ENCODE measurements around the gene ZBTB7C. TPM values are rescaled to one million over a fixed set of nuclear protein-coding genes. Genes with fewer than 3 reads are reported as not detected.

ZBTB7C gene
- total RNA-seq, 1 experiment from 2014 or later = 0.84 TPM

- in situ Hi-C loops (cut with HindIII; ENCODE audit: low pct_unique_long_range_greater_than_20kb, low sequenced_read_pairs) = no loop called here
- no peak for DNase-seq (ENCODE audit: low read depth)
Observed at GRCh38 chr18:48318436-48318835, 90.7 kb downstream of the ZBTB7C start.

GRCh38 chr18:48317781-48318381 is 91.3 kb downstream of the ZBTB7C start:
- in situ Hi-C loops (cut with HindIII; ENCODE audit: low pct_unique_long_range_greater_than_20kb, low sequenced_read_pairs) = no loop called here
- DNase-seq (ENCODE audit: low read depth) = no peak

GRCh38 chr18:48316177-48316576 is 93.0 kb downstream of the ZBTB7C start:
- in situ Hi-C loops (cut with HindIII; ENCODE audit: low pct_unique_long_range_greater_than_20kb, low sequenced_read_pairs) = no loop called here
- DNase-seq (ENCODE audit: low read depth) = no peak

GRCh38 chr18:48314690-48315089 is 94.5 kb downstream of the ZBTB7C start:
- in situ Hi-C loops (cut with HindIII; ENCODE audit: low pct_unique_long_range_greater_than_20kb, low sequenced_read_pairs) = no loop called here
- DNase-seq (ENCODE audit: low read depth) = no peak

GRCh38 chr18:48313792-48314191 is 95.4 kb downstream of the ZBTB7C start:
- in situ Hi-C loops (cut with HindIII; ENCODE audit: low pct_unique_long_range_greater_than_20kb, low sequenced_read_pairs) = no loop called here
- no peak for DNase-seq (ENCODE audit: low read depth)

- no peak for DNase-seq (ENCODE audit: low read depth)
- in situ Hi-C loops (cut with HindIII; ENCODE audit: low pct_unique_long_range_greater_than_20kb, low sequenced_read_pairs) = no loop called here
Observed at GRCh38 chr18:48312066-48312465, 97.1 kb downstream of the ZBTB7C start.

- in situ Hi-C loops (cut with HindIII; ENCODE audit: low pct_unique_long_range_greater_than_20kb, low sequenced_read_pairs) = no loop called here
- no peak for DNase-seq (ENCODE audit: low read depth)
Observed at GRCh38 chr18:48310999-48311398, 98.2 kb downstream of the ZBTB7C start.

GRCh38 chr18:48310353-48310752 is 98.8 kb downstream of the ZBTB7C start:
- in situ Hi-C loops (cut with HindIII; ENCODE audit: low pct_unique_long_range_greater_than_20kb, low sequenced_read_pairs) = no loop called here
- no peak for DNase-seq (ENCODE audit: low read depth)

GRCh38 chr18:48308755-48309575 is 100.2 kb downstream of the ZBTB7C start:
- DNase-seq (ENCODE audit: low read depth) = no peak
- in situ Hi-C loops (cut with HindIII; ENCODE audit: low pct_unique_long_range_greater_than_20kb, low sequenced_read_pairs) = no loop called here

GRCh38 chr18:48308027-48308635 is 101.1 kb downstream of the ZBTB7C start:
- DNase-seq (ENCODE audit: low read depth) = no peak
- in situ Hi-C loops (cut with HindIII; ENCODE audit: low pct_unique_long_range_greater_than_20kb, low sequenced_read_pairs) = no loop called here

- in situ Hi-C loops (cut with HindIII; ENCODE audit: low pct_unique_long_range_greater_than_20kb, low sequenced_read_pairs) = no loop called here
- no peak for DNase-seq (ENCODE audit: low read depth)
Observed at GRCh38 chr18:48306838-48307237, 102.3 kb downstream of the ZBTB7C start.

GRCh38 chr18:48304906-48305693 is 104.1 kb downstream of the ZBTB7C start:
- in situ Hi-C loops (cut with HindIII; ENCODE audit: low pct_unique_long_range_greater_than_20kb, low sequenced_read_pairs) = no loop called here

GRCh38 chr18:48303883-48304282 is 105.3 kb downstream of the ZBTB7C start:
- in situ Hi-C loops (cut with HindIII; ENCODE audit: low pct_unique_long_range_greater_than_20kb, low sequenced_read_pairs) = no loop called here
- no peak for DNase-seq (ENCODE audit: low read depth)

More at GRCh38 chr18:48304906-48305693, 104.1 kb downstream of the ZBTB7C start:
- DNase-seq (ENCODE audit: low read depth) = no peak

GRCh38 chr18:48302736-48303135 is 106.4 kb downstream of the ZBTB7C start:
- DNase-seq (ENCODE audit: low read depth) = no peak
- in situ Hi-C loops (cut with HindIII; ENCODE audit: low pct_unique_long_range_greater_than_20kb, low sequenced_read_pairs) = no loop called here

GRCh38 chr18:48300463-48300961 is 108.7 kb downstream of the ZBTB7C start:
- DNase-seq (ENCODE audit: low read depth) = peak; percentile 4
- in situ Hi-C loops (cut with HindIII; ENCODE audit: low pct_unique_long_range_greater_than_20kb, low sequenced_read_pairs) = no loop called here

GRCh38 chr18:48297139-48297538 is 112.0 kb downstream of the ZBTB7C start:
- no peak for DNase-seq (ENCODE audit: low read depth)
- in situ Hi-C loops (cut with HindIII; ENCODE audit: low pct_unique_long_range_greater_than_20kb, low sequenced_read_pairs) = no loop called here

- in situ Hi-C loops (cut with HindIII; ENCODE audit: low pct_unique_long_range_greater_than_20kb, low sequenced_read_pairs) = no loop called here
- no peak for DNase-seq (ENCODE audit: low read depth)
Observed at GRCh38 chr18:48296581-48296980, 112.6 kb downstream of the ZBTB7C start.

- in situ Hi-C loops (cut with HindIII; ENCODE audit: low pct_unique_long_range_greater_than_20kb, low sequenced_read_pairs) = no loop called here
- DNase-seq (ENCODE audit: low read depth) = no peak
Observed at GRCh38 chr18:48295586-48296311, 113.4 kb downstream of the ZBTB7C start.
